HepG2 (cell line): ENCODE results near the gene PDE4D. TPM values are rescaled to one million over a fixed set of nuclear protein-coding genes. Genes with fewer than 3 reads are reported as not detected.

Source experiments
- ATAC-seq: fragments of 200-7000 bp; cut with Tn5 transposase; 3 replicates; pipeline ENCODE4 v1.9.1; 2020; ENCODE audit warnings: mild to moderate bottlenecking, moderate library complexity
- BruUV-seq: library from RNA; stranded (reverse); fragments of 400-500 nt; replicated peaks from 2 replicates; lab custom pipeline; 2021; lab: Mats Ljungman, UMichigan
- CTCF ChIA-PET: fragments of 300-600 bp; formaldehyde crosslinking; extraction: SDS; loops from one replicate; lab custom pipeline; 2021; ENCODE audit warnings: low total read pairs, inconsistent platforms, low intra/inter-chr PET ratio; lab: Yijun Ruan, JAX
- POLR2A ChIA-PET: fragments of 350-600 bp; sonication (Branson Sonifier 250); formaldehyde crosslinking; loops from one replicate; lab custom pipeline; 2020; ENCODE audit warnings: antibody characterized with exemption, inconsistent platforms; lab: Yijun Ruan, JAX
- DNase-seq: peaks from one replicate; pipeline ENCODE4 v3.0.0-alpha.2; 2015; ENCODE audit warnings: low spot score
- FAIRE-seq: peaks from 3 replicates; lab custom pipeline; 2011; peaks lifted over from hg19 to GRCh38; lab: Jason Lieb, UNC
- H2AFZ ChIP-seq: one replicate; pipeline ENCODE4 v1.6.1; 2011; ENCODE audit warnings: low read length, inconsistent platforms
- H3K27ac ChIP-seq: fragments of 300-600 bp; 3 replicates; pipeline ENCODE4 v1.8.0; 2011; ENCODE audit warnings: mixed run types, mild to moderate bottlenecking, mixed read lengths, low read length, inconsistent platforms; ENCODE audit not compliant: insufficient read depth; ENCODE audit errors: extremely low read length
- H3K27me3 ChIP-seq, 2 experiments: fragments of 200-600 bp in 1 of 2; 2 replicates in 1 of 2; 3 replicates in 1 of 2; pipeline versions ENCODE4 v1.6.0 to v1.8.0; 2011; ENCODE audit warnings: low read length in 2 of 2, mild to moderate bottlenecking in 2 of 2, moderate library complexity in 2 of 2, inconsistent platforms in 1 of 2; ENCODE audit not compliant: insufficient read depth in 2 of 2, control insufficient read depth in 1 of 2
- H3K36me3 ChIP-seq, 2 experiments: fragments of 200-600 bp in 1 of 2; replicated peaks in 1 of 2; 2 replicates in 1 of 2; 3 replicates in 1 of 2; pipeline versions ENCODE4 v1.5.1 to v1.8.0; 2011; ENCODE audit warnings: low read length in 2 of 2, inconsistent platforms in 1 of 2; ENCODE audit not compliant: insufficient read depth in 2 of 2, control insufficient read depth in 1 of 2
- H3K4me1 ChIP-seq: 2 replicates; pipeline ENCODE4 v1.5.1; 2012; ENCODE audit warnings: low read length, inconsistent platforms; ENCODE audit not compliant: insufficient read depth
- H3K4me2 ChIP-seq: 2 replicates; pipeline ENCODE4 v1.6.0; 2011; ENCODE audit warnings: low read depth, low read length, inconsistent platforms
- H3K4me3 ChIP-seq, 3 experiments: fragments of 200-600 bp in 1 of 3; sonication (generic), shearing (Covaris generic) in 1 of 3; replicated peaks in 1 of 3; 2 replicates each; pipeline ENCODE4 v1.5.1; 2011 to 2016; ENCODE audit warnings: low read length in 3 of 3, inconsistent platforms in 2 of 3, low read depth in 2 of 3, mild to moderate bottlenecking in 2 of 3, control low read depth in 1 of 3, mixed read lengths in 1 of 3; ENCODE audit not compliant: insufficient read depth in 1 of 3
- H3K79me2 ChIP-seq: one replicate; pipeline ENCODE4 v1.6.1; 2011; ENCODE audit warnings: low read length, inconsistent platforms; ENCODE audit not compliant: insufficient read depth
- H3K9ac ChIP-seq: 2 replicates; pipeline ENCODE4 v1.6.0; 2011; ENCODE audit warnings: mild to moderate bottlenecking, low read depth, low read length, inconsistent platforms; ENCODE audit not compliant: insufficient read depth
- H3K9me3 ChIP-seq: 2 replicates; pipeline ENCODE4 v1.5.1; 2012; ENCODE audit warnings: mild to moderate bottlenecking, low read length
- H4K20me1 ChIP-seq: 2 replicates; pipeline ENCODE4 v1.6.0; 2011; ENCODE audit warnings: inconsistent platforms, mild to moderate bottlenecking, low read length, moderate library complexity; ENCODE audit not compliant: insufficient read depth
- ARID5B ChIP-seq: IDR thresholded peaks from 2 replicates; pipeline ENCODE4 v1.4.0; 2020; ENCODE audit warnings: mild to moderate bottlenecking, missing genetic modification reagents
- DDIT3 ChIP-seq: sonication (generic); formaldehyde crosslinking; IDR thresholded peaks from 2 replicates; pipeline ENCODE4 v1.4.0; 2020; ENCODE audit warnings: mild to moderate bottlenecking, missing genetic modification reagents
- FOXO4 ChIP-seq: sonication (generic); formaldehyde crosslinking; conservative IDR thresholded peaks from 2 replicates; pipeline ENCODE4 v1.8.1; 2023; ENCODE audit warnings: missing genetic modification reagents
- NFE2L1 ChIP-seq: sonication (generic); formaldehyde crosslinking; IDR thresholded peaks from 2 replicates; pipeline ENCODE4 v1.4.0; 2020; ENCODE audit warnings: missing genetic modification reagents, mild to moderate bottlenecking, borderline replicate concordance
- SRY ChIP-seq: sonication (generic); formaldehyde crosslinking; IDR thresholded peaks from 2 replicates; pipeline ENCODE4 v1.8.0; 2022; ENCODE audit warnings: mild to moderate bottlenecking, missing genetic modification reagents
- ZNF260 ChIP-seq: sonication (generic); formaldehyde crosslinking; IDR thresholded peaks from 2 replicates; pipeline ENCODE4 v1.4.0; 2020; ENCODE audit warnings: missing genetic modification reagents, low read depth, mild to moderate bottlenecking, borderline replicate concordance
- ZNF569 ChIP-seq: sonication (generic); formaldehyde crosslinking; IDR thresholded peaks from 2 replicates; pipeline ENCODE4 v1.5.0; 2020; ENCODE audit warnings: mild to moderate bottlenecking, missing genetic modification reagents, moderate library complexity, borderline replicate concordance
- ZSCAN12 ChIP-seq: sonication (generic); formaldehyde crosslinking; IDR thresholded peaks from 2 replicates; pipeline ENCODE4 v1.9.0; 2021; ENCODE audit warnings: mild to moderate bottlenecking, missing genetic modification reagents
- WGBS: methylation state at CpG from one replicate; pipeline ENCODE4 v1.1.6; 2017; ENCODE audit warnings: low lambda C conversion rate; 5-methylcytosine and 5-hydroxymethylcytosine counted together
- in situ Hi-C: cut with HindIII; loops from 2 replicates; pipeline ENCODE4 v1.10.0; 2017; ENCODE audit warnings: low pct_unique_long_range_greater_than_20kb; ENCODE audit not compliant: extremely low pct_ligation_motif_present
- intact Hi-C: fragments of 100-400 bp; cut with micrococcal nuclease; formaldehyde crosslinking; loops from one replicate; pipeline ENCODE4 v1.10.0; 2022; ENCODE audit not compliant: unreplicated experiment
- polyA plus RNA-seq, 8 experiments: library from polyadenylated mRNA; depleted of rRNA in 3 of 8; stranded (reverse) in 7 of 8; unstranded in 1 of 8; fragments of >200 nt; fragmentation: Illumina TruSeq in 4 of 8; extraction: Trizol in 4 of 8; gene quantifications; 2 replicates each; pipeline versions ENCODE4 v1.2.1 to v1.2.3, GENCODE V29; 2011 to 2016; ENCODE audit warnings: low read depth in 4 of 8, missing spikeins in 1 of 8, mixed read lengths in 1 of 8; ENCODE audit not compliant: insufficient read depth in 1 of 8
- total RNA-seq, 5 experiments: library from RNA; depleted of rRNA; stranded (reverse); fragments of >200 nt; fragmentation: Illumina TruSeq; extraction: Trizol; gene quantifications; 2 replicates each; pipeline ENCODE4 v1.2.3, GENCODE V29; 2016; ENCODE audit warnings: low read depth in 1 of 5
- TF ChIP-seq, protein P1 (sequence below): IDR thresholded peaks from 2 replicates; pipeline ENCODE4 v1.6.1; 2018; ENCODE audit warnings: missing genetic modification reagents, mild to moderate bottlenecking, missing compliant biosample characterization

The PDE4D gene
- total and polyA plus RNA-seq, 2 of the 13 experiments (the other 11 are each of a cell fraction or from before 2014, with no cell fraction given): 7.0 to 12.2 TPM

DNA sequence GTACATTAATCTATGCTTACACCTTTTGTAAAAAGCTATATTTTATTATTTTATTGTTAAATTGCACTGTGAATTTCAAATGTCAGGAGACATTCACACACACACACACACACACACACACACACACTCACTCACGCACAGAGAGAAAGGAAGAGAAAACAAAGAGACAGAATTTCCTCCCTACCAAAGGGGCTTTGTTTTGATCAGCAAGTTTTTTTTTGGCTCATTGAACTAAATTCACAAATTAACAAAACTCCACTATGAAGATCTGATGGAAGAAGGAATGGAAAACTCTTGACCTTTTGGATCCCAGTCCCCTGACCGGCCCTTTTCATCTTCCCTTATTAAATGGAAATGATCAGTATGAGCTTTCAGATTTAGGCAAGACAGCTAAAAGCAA, 161.2 kb downstream of the PDE4D start:
- POLR2A ChIA-PET: no interaction called here
- Histone ChIP-seq H3K9me3 (no peaks in the 10 kb centered on the region), H3K4me3 (no peak overlapping the region), H3K79me2 (no peaks in the 10 kb centered on the region), H3K4me1 (no peaks in the 10 kb centered on the region), H3K9ac (no peak overlapping the region), H3K4me2 (no peak overlapping the region), H2AFZ (no peak overlapping the region), H3K36me3 (no peaks in the 10 kb centered on the region), H4K20me1 (no peaks in the 10 kb centered on the region), H3K27ac (no peak overlapping the region), H3K27me3 (no peaks in the 10 kb centered on the region)
- FAIRE-seq (no peak), DNase-seq (no peak), ATAC-seq (no peak)
- CTCF ChIA-PET: no interaction called here
- in situ Hi-C loops (no loop called here), intact Hi-C loops (no loop called here)
- TF ChIP-seq ARID5B (CRISPR knock-in tag) (no peak), ZNF260 (no peak), SRY (CRISPR knock-in tag) (no peak), FOXO4 (CRISPR knock-in tag) (no peak), ZNF569 (CRISPR knock-in tag) (no peak), DDIT3 (CRISPR knock-in tag) (no peak), NFE2L1 (CRISPR knock-in tag) (no peak), ZSCAN12 (no peak)
- TF ChIP-seq, protein P1, sequence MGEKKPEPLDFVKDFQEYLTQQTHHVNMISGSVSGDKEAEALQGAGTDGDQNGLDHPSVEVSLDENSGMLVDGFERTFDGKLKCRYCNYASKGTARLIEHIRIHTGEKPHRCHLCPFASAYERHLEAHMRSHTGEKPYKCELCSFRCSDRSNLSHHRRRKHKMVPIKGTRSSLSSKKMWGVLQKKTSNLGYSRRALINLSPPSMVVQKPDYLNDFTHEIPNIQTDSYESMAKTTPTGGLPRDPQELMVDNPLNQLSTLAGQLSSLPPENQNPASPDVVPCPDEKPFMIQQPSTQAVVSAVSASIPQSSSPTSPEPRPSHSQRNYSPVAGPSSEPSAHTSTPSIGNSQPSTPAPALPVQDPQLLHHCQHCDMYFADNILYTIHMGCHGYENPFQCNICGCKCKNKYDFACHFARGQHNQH (CRISPR knock-in tag): no peak
- BruUV-seq: no TSS peak
- 90% methylated on average over 2 of the region's 2 CpGs for WGBS
